ENCODE data around the gene FOXP2. TPM values are rescaled to one million over a fixed set of nuclear protein-coding genes. Genes with fewer than 3 reads are reported as not detected.
"Not testable (repeated sequence)": the region's sequence is repeated elsewhere in the genome, so short reads cannot be mapped to it uniquely, and the experiment has no call there.

FOXP2 gene
- total RNA-seq, 1 donor from 2014 or later, result 4.4 TPM

DNA sequence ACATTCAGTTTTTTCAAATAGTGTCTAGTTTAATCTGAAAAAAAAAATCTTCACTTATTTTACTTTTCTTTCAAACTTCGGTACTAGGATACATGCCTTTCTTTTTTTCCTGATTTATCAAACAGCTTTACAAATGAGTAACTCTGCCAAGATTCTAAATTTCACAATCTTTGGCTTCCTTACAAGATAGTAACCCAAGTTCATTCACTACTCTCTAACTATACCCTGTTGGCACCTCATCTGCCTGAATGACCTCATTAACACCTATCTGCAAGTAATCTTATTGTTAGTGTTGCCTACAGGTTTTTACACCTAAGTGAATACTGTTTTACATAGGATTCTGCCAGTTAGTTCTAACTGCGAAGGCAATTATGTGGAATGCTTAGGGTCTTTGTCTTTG is 159.8 kb downstream of the FOXP2 start:
- DNase-seq (ENCODE audit: low spot score) (no peak), ATAC-seq (peak; percentile 90)

DNA sequence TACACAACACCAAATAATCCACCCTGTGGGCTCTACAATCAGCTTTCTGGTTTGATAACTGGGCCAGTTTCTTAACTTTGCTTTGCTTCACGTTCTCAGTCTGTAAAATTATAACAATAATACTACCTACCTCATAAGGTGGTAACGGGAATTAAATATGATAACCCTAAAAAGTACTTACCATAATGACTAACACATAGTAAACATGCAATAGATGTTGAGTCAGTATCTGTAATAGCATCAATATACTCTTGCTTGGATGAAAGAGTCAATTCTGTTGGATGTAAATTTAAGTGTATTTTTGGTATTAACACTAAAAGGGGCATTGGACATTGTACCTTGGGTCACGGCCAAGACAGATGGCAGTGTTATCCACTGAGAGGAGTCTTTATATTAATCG is 160.5 kb downstream of the FOXP2 start:
- ATAC-seq, result no peak
- DNase-seq (ENCODE audit: low spot score), result no peak

DNA sequence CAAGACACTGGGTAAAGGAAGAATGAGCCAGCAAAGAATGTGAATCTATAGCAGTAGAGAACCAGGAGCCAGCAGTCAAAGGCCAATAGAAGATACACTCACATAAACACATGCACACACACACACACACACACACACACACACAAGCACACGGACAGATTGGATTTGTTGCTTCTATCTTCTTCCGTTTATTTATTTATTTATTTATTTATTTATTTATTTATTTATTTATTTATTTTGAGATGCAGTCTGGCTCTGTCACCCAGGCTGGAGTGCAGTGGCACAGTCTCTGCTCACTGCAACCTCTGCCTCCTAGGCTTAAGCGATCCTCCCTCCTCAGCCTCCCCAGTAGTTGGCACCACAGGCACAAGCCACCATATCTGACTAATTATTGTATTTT is 166.3 kb downstream of the FOXP2 start:
- not testable (repeated sequence) for ATAC-seq; DNase-seq (ENCODE audit: low spot score)

DNA sequence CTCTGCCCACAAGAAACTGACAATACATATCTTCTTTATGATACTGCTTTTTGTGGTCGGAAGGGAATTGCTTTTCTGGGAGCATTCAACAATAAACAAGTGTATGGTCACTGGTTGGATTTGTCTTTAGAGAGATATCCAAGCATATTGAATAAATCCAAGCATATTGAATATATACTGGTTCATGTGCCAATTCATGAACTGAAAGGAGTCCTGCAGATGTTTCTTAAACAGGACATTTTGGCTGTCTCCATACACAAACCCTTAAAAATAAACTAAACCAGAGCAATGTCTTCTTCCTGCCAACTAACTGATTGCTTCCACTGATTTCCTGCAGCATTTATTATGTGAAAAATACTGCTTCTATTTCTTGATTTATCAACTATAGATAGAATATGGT is 173.9 kb downstream of the FOXP2 start:
- DNase-seq (ENCODE audit: low spot score) (no peak), ATAC-seq (no peak)

DNA sequence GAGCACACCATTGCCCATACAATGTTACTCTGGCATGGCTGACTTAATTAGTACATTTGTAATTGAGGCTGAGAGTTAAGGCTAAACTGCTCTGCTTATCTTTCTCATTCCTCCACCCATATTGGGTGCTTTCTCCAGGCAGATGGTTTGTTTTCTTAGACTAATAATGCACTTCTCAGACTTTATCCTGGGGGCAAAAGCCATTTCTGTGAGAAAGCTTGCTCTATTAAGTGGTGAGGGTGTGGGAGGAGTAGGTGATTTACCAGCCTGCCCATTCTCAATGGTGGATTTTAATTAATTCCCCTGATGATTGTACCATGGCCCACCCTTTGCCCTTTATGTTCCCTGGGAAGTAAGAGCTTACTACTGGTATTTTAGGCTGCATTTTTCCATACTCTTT is 174.8 kb downstream of the FOXP2 start:
- DNase-seq (ENCODE audit: low spot score) (no peak), ATAC-seq (no peak)

DNA sequence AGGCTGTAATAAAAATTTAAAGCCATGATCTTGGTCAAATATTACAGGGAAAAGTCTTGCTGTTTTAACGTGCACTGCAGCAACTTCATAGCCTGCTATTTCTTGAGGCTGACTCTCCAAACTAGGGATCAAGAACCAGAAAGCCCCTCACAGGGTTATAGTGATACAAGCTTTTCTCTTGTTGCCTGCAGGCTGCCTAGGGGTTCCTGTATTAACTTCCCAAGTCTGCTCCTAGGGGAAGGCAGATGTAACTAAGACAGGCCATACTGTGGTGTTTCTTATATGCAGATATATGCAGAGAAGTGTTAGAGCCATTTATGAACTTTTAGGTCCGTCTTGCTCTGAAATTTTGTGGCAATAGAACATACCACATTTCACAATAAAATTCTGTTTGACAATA is 175.7 kb downstream of the FOXP2 start:
- DNase-seq (ENCODE audit: low spot score) (no peak), ATAC-seq (no peak)

DNA sequence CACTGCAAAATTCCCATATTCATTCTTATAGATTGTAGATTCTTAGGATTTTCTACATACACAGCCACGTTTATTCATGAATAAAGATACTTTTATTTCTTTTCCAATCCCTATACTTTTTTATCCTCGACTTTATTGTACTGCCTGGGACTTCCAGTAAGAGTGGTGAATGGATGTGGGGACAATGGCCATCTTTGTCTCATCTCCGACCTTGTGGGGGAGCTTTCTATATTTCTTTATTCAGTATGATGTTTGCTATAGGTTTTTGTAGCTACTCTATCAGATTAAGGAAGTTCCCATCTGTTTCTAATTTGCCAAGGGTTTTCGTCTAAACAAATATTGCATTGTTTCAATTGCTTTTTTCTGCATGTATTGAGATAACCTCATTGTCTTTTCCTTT is 184.3 kb downstream of the FOXP2 start:
- ATAC-seq, result no peak
- DNase-seq (ENCODE audit: low spot score), result no peak

DNA sequence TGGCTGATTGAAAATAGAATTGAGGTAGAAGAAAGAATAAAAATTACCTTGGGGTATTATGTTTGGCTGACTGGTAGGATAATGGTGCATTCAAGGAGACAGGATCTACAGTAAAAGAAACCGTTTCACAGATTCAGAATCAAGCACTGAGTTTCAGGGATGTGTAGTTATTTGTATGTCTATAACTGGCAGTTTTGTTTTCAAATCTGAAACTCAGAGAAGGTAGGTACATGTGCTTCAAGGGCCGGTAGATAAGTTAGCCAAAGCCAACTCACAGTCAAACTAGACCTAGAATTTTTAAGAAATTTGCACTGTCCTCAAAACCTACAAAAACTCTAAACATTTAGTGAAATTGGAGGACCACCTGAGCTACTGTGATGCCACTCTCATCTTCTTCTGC is 191.5 kb downstream of the FOXP2 start:
- ATAC-seq (no peak), DNase-seq (ENCODE audit: low spot score) (no peak)

DNA sequence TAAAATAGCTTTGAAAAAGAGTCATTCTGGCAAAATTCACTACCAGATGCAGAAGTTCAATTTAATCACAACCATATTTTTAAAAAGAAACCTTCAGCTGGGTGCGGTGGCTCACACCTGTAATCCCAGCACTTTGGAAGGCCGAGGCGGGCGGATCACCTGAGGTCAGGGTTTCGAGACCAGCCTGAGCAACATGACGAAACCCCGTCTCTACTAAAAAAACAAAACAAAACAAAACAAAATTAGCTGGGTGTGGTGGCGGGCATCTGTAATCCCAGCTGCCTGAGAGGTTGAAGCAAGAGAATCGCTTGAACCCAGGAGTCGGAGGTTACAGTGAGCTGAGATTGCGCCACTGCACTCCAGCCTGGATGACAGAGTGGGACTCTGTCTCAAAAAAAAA is 194.2 kb downstream of the FOXP2 start:
- not testable (repeated sequence) for ATAC-seq; DNase-seq (ENCODE audit: low spot score)

DNA sequence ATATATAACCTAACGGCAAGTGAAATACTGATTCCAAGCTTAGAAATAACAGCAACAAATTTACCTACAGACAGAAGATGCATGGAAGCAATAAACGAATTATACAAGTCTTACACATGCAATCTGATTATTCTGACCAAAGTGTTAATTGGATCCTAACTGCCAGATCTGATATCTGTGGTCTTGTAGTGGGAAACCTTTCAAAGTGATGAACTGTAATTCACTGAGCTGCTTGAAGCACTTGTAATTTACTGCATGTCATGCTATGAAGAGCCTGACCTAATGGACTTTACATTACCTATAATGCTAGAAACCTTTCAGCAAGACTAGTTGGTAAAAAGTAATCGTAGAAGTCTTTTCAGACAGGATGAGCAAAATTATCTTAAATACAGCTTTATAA is 205.6 kb downstream of the FOXP2 start:
- DNase-seq (ENCODE audit: low spot score) (no peak), ATAC-seq (no peak)

DNA sequence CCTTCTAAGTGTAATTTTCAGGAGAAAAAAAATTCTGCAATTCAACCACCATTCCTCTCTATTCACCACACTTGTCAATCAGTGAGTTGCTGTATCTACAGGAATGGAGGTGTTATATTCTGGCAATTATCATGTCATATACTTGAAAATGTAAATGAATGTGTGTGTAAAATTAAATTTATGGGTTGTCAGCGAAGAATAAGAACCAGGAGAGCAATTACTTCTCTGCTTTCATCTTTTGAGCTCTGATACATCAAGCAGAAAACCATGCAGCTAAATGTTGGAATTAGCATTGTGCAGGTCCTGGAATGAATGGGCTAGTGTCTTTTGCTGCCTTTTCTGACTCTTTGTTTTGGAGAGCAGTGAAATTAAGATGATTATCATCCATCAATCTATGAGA is 207.6 kb downstream of the FOXP2 start:
- no peak for ATAC-seq
- no peak for DNase-seq (ENCODE audit: low spot score)

DNA sequence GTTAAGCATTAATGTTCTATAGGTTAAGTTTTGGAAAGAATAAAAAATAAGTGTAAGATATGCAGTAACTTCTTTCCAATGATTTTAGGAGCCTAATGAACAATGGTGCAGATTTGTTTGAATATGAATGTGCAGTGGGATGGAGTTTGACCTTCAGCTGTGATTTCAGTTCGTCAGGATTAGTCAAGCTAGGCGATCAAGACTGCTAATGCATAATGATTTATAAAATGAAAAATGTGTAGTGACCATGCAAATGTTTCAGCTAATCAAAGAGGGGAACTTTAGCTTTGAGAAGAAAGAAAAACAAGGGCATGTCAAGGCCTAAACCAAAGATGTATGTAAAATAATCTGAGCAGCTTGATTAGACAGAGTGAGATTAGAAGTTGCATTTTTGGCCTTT is 208.5 kb downstream of the FOXP2 start:
- ATAC-seq (peak; percentile 29), DNase-seq (ENCODE audit: low spot score) (no peak)

DNA sequence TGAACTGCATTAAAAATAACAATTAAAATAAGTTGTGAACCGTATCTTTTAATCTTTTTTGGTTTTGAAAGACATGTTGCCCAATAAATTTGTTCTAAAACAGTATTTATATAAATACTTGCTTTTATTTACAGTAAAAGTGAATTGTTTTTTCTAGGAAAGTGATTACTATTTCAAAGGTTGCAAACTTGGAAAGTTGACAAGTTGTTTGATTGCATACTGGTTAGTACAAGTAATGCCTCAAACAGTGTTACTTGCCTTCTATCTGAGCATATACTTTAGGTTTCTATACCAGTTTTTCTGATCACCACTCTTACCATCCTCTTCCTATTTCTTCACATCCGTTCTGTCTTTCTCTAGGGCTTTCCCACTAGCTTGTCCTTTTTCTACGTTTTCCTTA is 212.6 kb downstream of the FOXP2 start:
- no peak for DNase-seq (ENCODE audit: low spot score)
- no peak for ATAC-seq

DNA sequence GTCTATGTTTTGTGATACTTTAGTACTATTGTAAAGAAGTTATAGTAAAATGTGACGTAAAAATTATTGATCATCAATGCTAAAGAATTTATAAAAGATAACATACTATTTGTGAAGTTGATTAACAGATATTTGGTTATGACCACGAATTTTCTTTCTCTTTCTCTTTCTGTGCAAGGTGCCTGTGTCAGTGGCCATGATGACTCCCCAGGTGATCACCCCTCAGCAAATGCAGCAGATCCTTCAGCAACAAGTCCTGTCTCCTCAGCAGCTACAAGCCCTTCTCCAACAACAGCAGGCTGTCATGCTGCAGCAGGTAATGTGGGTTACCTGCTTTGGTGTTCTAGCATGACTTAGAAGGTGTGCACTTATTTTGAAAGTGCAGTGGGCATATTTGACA is 213.7 kb downstream of the FOXP2 start:
- no peak for ATAC-seq
- no peak for DNase-seq (ENCODE audit: low spot score)

DNA sequence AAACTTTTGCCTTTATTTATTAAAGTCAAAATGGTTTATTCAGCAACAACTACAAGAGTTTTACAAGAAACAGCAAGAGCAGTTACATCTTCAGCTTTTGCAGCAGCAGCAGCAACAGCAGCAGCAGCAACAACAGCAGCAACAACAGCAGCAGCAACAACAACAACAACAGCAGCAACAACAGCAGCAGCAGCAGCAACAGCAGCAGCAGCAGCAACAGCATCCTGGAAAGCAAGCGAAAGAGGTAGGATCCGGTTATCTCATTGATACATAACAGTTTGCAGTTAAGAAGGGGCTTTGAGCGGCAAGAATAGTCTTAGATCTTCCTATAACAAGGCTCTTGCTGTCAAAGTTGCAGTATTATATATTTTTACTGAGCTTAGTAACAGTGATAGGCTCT is 215.1 kb downstream of the FOXP2 start:
- DNase-seq (ENCODE audit: low spot score), result no peak
- ATAC-seq, result no peak

DNA sequence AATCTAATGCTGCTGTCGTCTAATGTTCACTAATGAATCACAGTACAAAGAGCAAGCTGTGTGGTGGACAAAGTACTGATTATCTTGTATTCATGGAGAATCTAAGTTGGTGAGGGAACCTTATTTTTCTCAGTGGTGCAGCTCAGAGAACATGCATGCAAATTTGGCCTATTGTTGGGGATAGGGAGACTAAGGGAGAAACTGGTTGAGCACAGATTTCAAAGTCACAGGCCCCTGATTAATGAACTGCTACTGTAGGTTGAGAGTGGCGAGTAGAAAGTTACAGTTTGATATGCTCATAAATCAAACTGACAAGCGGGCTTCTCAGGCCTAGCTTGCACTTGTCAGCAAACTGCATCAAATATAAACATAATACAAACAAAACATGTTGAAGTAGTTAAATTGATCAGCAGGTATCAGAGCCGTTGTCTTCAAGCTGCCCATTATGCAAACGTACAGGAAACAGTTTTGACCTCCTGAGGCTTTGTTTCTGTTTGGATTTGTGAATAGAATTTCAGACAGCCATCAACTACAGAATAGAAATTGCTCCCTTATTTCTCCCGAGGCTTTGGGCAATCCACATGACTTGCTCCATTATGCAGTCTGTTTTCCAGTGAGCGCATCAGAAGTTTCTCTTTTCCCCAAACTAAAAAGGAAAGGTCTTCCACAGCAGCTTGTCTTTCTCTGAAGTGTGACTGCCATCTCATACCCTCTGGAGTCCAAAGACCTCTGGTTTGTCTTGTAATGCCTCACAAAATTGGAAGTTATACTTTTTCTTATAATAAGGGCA is 215.8 kb downstream of the FOXP2 start:
- DNase-seq (ENCODE audit: low spot score) (no peak), ATAC-seq (no peak)

DNA sequence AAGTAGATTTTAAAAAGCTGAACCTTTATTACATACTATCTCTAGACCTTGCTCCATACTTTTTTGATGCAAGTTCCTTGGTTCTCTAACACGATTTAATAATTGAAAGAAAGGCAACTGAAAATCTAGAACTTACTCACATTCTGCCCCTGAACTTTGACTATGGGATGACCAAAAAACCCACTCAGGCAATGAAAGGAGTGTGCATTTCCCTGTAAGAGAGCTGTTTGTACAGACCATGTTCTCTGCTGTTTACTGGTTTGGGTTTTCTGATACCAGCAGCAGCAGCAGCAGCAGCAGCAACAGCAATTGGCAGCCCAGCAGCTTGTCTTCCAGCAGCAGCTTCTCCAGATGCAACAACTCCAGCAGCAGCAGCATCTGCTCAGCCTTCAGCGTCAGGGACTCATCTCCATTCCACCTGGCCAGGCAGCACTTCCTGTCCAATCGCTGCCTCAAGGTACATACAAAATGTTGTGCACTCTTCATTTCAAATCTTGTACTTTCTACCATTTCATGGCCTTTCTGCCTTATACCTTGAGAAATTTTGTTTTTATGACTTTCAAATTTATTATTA is 216.7 kb downstream of the FOXP2 start:
- DNase-seq (ENCODE audit: low spot score) (no peak), ATAC-seq (no peak)

DNA sequence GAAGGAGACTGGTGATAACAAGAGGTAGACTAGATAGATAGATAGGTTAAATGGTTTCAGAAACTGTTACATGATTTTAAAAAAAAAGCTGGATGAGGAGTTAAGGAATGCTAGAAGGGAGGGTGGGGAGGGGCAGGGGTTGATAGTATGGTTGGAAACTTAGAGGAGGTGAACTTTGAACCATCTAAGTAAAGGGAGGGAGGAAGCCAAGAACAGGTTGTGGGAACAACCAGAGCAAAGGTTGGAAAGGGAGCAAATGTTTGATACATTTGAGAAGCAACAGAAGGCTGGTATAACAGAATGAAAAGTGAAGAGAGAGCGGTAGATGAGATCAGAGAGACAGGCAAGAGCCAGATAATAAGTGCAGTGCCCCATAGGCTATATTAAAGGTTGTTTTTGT is 224.8 kb downstream of the FOXP2 start:
- no peak for DNase-seq (ENCODE audit: low spot score)
- ATAC-seq, result peak; percentile 93

DNA sequence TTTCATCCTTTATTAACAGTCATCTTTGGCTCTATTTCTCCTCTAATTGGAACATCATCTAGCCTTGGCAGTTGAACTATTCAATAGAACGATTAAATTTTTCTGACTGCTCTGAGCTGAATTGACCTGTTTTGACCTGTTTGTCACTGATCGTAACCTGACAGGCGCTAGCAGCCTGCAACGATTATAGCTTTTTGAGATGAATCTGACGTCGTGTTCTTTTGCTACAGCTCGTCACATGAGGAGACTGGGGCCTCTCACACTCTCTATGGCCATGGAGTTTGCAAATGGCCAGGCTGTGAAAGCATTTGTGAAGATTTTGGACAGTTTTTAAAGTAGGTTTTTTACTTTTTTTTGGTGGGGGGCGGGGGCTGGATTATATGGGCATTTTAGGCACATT is 229.8 kb downstream of the FOXP2 start:
- ATAC-seq (no peak), DNase-seq (ENCODE audit: low spot score) (no peak)

DNA sequence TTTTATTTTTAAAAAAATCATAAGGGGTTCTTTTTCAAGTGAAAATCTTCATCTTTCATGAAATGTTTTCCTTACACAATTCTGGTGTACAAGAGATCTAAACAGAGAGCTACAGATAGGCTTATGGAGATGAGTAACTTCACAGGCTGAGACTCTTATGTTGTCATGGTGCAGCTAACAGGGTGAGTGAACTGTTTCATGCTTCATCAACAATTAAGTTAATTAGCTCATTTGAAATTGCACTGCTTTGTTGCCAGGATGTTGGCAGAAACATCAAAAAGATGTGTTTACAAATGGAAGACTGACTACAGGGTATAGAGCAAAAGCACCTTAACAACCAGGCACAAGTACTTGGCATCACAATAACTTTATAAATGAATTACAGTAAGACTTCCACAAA is 230.8 kb downstream of the FOXP2 start:
- DNase-seq (ENCODE audit: low spot score) (no peak), ATAC-seq (no peak)

DNA sequence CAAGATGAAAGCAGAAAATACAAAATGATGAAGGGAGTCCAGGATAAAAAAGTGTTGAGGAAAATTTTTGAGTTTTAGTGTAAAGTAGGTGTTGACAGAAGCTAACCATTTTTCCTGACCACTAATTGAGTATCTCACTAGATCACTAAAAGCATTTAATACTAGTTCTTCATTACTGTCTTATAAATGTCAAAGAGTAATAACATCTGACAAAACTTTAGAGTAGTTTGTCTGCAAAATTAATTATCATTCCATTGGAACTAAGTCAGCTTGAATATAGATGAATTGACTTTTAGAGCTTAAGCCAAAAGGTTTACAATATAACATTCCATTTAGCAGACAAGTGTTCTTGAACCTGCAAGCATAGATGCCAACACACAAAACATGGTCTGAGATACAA is 232.9 kb downstream of the FOXP2 start:
- no peak for ATAC-seq

DNA sequence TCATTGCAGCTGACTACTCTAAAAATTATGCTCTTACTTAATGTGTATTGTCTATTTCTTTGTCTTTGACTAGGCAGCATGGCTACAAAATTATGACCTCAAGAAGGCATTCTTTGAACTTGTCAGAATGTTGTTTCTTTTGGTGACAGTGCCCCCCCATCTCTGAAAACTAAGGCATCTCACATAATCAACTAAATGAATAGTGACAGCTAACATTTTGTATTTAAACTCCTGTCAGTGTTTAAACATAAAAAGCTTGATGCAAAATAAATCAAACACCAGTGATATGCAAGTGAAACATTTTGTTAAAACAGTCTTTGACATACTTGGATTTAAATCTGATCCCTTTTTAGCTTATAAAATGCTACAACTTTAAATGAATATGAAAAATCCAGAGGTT is 233.5 kb downstream of the FOXP2 start:
- ATAC-seq (no peak), DNase-seq (ENCODE audit: low spot score) (no peak)

More for the DNA sequence above, 232.9 kb downstream of the FOXP2 start:
- no peak for DNase-seq (ENCODE audit: low spot score)

DNA sequence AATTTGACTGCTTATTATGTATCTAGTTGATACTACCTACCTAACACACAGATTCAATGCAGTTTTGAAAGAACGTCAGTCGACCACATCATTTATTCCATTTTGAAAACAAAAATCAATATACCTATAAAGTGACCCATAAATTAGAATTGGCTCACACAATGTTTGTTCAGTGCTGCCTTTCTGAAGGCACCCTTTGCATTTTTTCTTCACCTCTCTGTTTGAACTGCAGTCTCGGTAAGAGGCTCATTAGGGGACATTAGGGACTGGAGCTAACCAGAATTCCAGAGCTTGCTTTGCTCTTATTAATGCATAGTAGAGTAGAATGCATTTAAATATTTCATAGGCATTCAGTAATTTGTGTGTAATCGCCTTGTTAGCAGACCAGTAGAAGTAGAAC is 234.1 kb downstream of the FOXP2 start:
- DNase-seq (ENCODE audit: low spot score), result no peak
- no peak for ATAC-seq
